WTC11 (cell line): ENCODE measurements around the gene SCGB1C1. TPM values are rescaled to one million over a fixed set of nuclear protein-coding genes. Genes with fewer than 3 reads are reported as not detected.

Experiments used
- ATAC-seq: fragments of 200-7000 bp; cut with Tn5 transposase; 2 replicates; pipeline ENCODE4 v1.10.0; 2021; ENCODE audit warnings: mild to moderate bottlenecking, moderate library complexity
- CTCF ChIA-PET: fragments of 300-600 bp; sonication (Branson Sonifier 250); formaldehyde crosslinking; loops from one replicate; lab custom pipeline; 2021; ENCODE audit warnings: antibody characterized with exemption; lab: Charles Lee
- POLR2A ChIA-PET: fragments of 350-600 bp; sonication (Branson Sonifier 250); formaldehyde crosslinking; loops from one replicate; lab custom pipeline; 2021; ENCODE audit warnings: antibody characterized with exemption; lab: Charles Lee
- DNase-seq: peaks from one replicate; pipeline ENCODE4 v3.0.0; 2021; ENCODE audit warnings: low spot score
- H3K27ac Mint-ChIP-seq: 2 replicates; pipeline ENCODE4 v1.8.0; 2021; ENCODE audit warnings: mixed read lengths
- H3K27me3 Mint-ChIP-seq: 2 replicates; pipeline ENCODE4 v1.8.0; 2021; ENCODE audit warnings: low read depth, mild to moderate bottlenecking, moderate library complexity, mixed read lengths
- H3K36me3 Mint-ChIP-seq: 2 replicates; pipeline ENCODE4 v1.8.0; 2021; ENCODE audit warnings: mixed read lengths
- H3K4me1 Mint-ChIP-seq: 2 replicates; pipeline ENCODE4 v1.8.0; 2022; ENCODE audit warnings: mixed read lengths
- H3K4me3 Mint-ChIP-seq: 2 replicates; pipeline ENCODE4 v1.8.0; 2021; ENCODE audit warnings: mild to moderate bottlenecking, moderate library complexity, mixed read lengths
- H3K9me3 Mint-ChIP-seq: 2 replicates; pipeline ENCODE4 v1.8.0; 2021; ENCODE audit warnings: mixed read lengths
- FOXJ3 ChIP-seq: sonication (generic); formaldehyde crosslinking; IDR thresholded peaks from 2 replicates; pipeline ENCODE4 v1.9.0; 2021; ENCODE audit warnings: missing genetic modification reagents, mild to moderate bottlenecking, borderline replicate concordance
- FOXK1 ChIP-seq: sonication (generic); formaldehyde crosslinking; IDR thresholded peaks from 2 replicates; pipeline ENCODE4 v1.8.0; 2022; ENCODE audit warnings: mild to moderate bottlenecking, moderate library complexity, missing genetic modification reagents
- MAX ChIP-seq: sonication (generic); formaldehyde crosslinking; IDR thresholded peaks from 2 replicates; pipeline ENCODE4 v1.8.0; 2022; ENCODE audit warnings: mild to moderate bottlenecking, missing genetic modification reagents
- NFE2L1 ChIP-seq: sonication (generic); formaldehyde crosslinking; IDR thresholded peaks from 2 replicates; pipeline ENCODE4 v1.8.1; 2023; ENCODE audit warnings: missing genetic modification reagents
- NR1H2 ChIP-seq: sonication (generic); formaldehyde crosslinking; IDR thresholded peaks from 2 replicates; pipeline ENCODE4 v1.9.0; 2021; ENCODE audit warnings: mild to moderate bottlenecking, moderate library complexity, missing genetic modification reagents
- NR2C2 ChIP-seq: sonication (generic); formaldehyde crosslinking; IDR thresholded peaks from 2 replicates; pipeline ENCODE4 v1.8.0; 2022; ENCODE audit warnings: mild to moderate bottlenecking, missing genetic modification reagents
- RORB ChIP-seq: fragments of 250-450 bp; sonication (Bioruptor Pico); IDR thresholded peaks from 2 replicates; pipeline ENCODE4 v1.9.0; 2021; ENCODE audit warnings: mild to moderate bottlenecking
- SOX15 ChIP-seq: fragments of 250-450 bp; sonication (Bioruptor Pico); IDR thresholded peaks from 2 replicates; pipeline ENCODE4 v1.9.0; 2021; ENCODE audit warnings: mild to moderate bottlenecking
- SP1 ChIP-seq: sonication (generic); formaldehyde crosslinking; conservative IDR thresholded peaks from 2 replicates; pipeline ENCODE4 v1.8.1; 2022; ENCODE audit warnings: missing genetic modification reagents
- USF2 ChIP-seq: sonication (generic); formaldehyde crosslinking; IDR thresholded peaks from 2 replicates; pipeline ENCODE4 v1.8.1; 2023; ENCODE audit warnings: mild to moderate bottlenecking, missing genetic modification reagents, moderate library complexity
- ZNF121 ChIP-seq: sonication (generic); formaldehyde crosslinking; IDR thresholded peaks from 2 replicates; pipeline ENCODE4 v1.8.0; 2023; ENCODE audit warnings: missing genetic modification reagents
- ZNF219 ChIP-seq: sonication (generic); formaldehyde crosslinking; IDR thresholded peaks from 2 replicates; pipeline ENCODE4 v1.8.0; 2023; ENCODE audit warnings: missing genetic modification reagents, mild to moderate bottlenecking, borderline replicate concordance
- ZNF671 ChIP-seq: fragments of 250-450 bp; sonication (Bioruptor Pico); IDR thresholded peaks from 2 replicates; pipeline ENCODE4 v1.8.0; 2021; ENCODE audit warnings: mild to moderate bottlenecking
- total RNA-seq: library from RNA; stranded (reverse); gene quantifications from 3 replicates; pipeline ENCODE4 v1.2.3, GENCODE V29; 2021
- TF ChIP-seq, protein P1 (sequence below): sonication (generic); formaldehyde crosslinking; IDR thresholded peaks from 2 replicates; pipeline ENCODE4 v1.8.1; 2022; ENCODE audit warnings: mild to moderate bottlenecking, moderate library complexity, missing genetic modification reagents
- TF ChIP-seq, protein P2 (sequence below): sonication (generic); formaldehyde crosslinking; IDR thresholded peaks from 2 replicates; pipeline ENCODE4 v1.8.1; 2022; ENCODE audit warnings: low read depth, missing genetic modification reagents, borderline replicate concordance
- TF ChIP-seq, protein P3 (sequence below): fragments of 200-600 bp; IDR thresholded peaks from 2 replicates; pipeline ENCODE4 v1.8.0; 2022; ENCODE audit warnings: antibody characterized with exemption
- TF ChIP-seq, protein P4 (sequence below): sonication (generic); formaldehyde crosslinking; IDR thresholded peaks from 2 replicates; pipeline ENCODE4 v1.8.1; 2022; ENCODE audit warnings: low read depth, mild to moderate bottlenecking, moderate library complexity, missing genetic modification reagents, borderline replicate concordance
- TF ChIP-seq, protein P5 (sequence below): sonication (generic); formaldehyde crosslinking; IDR thresholded peaks from 2 replicates; pipeline ENCODE4 v1.8.1; 2023; ENCODE audit warnings: mild to moderate bottlenecking, moderate library complexity, missing genetic modification reagents

The SCGB1C1 gene
- total RNA-seq, 1 experiment from 2014 or later = not detected

DNA sequence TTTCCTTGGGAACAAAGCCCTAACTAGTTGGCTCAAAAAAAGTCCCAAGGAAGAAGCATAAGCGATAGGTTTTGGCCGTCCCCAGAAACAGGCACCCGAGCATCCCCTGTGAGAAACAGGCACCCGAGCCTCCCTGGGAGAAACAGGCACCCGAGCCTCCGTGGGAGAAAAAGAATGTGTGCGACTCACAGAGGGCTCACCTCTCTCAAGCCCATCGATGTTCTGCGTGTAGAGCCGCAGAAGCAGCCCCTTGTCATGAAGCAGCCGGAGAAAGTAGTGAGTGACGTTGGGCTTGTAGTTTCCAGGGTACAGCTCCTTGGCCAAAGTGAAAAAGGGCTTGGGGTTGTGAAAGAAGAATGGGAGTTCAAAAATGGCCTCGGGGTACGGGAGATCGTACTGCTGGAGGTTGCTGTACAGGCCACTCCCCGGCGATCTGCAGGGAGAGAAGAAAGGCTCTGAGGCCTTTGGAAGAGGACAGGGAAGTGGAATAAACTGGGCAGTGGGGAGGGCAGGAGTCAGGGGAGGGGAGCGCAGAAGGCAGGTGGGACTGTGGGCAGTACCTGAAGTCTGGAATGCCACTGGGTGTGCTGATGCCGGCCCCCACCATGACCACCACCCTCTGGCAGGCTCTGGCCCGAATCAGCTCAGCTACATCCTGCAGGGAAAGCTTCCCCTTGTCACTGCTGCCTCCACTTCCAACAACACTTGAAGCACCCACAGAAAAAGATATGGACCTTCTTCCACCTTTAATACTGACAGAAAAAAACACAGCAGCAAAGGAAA, 40.1 kb downstream of the SCGB1C1 start:
- ChIA-PET CTCF (no interaction called here), POLR2A (no interaction called here)
- TF ChIP-seq, protein P1, sequence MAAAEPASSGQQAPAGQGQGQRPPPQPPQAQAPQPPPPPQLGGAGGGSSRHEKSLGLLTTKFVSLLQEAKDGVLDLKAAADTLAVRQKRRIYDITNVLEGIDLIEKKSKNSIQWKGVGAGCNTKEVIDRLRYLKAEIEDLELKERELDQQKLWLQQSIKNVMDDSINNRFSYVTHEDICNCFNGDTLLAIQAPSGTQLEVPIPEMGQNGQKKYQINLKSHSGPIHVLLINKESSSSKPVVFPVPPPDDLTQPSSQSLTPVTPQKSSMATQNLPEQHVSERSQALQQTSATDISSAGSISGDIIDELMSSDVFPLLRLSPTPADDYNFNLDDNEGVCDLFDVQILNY (CRISPR knock-in tag) = no peak
- no peak for TF ChIP-seq NR1H2 (CRISPR knock-in tag)
- no peak for TF ChIP-seq ZNF219 (CRISPR knock-in tag)
- TF ChIP-seq, protein P2, sequence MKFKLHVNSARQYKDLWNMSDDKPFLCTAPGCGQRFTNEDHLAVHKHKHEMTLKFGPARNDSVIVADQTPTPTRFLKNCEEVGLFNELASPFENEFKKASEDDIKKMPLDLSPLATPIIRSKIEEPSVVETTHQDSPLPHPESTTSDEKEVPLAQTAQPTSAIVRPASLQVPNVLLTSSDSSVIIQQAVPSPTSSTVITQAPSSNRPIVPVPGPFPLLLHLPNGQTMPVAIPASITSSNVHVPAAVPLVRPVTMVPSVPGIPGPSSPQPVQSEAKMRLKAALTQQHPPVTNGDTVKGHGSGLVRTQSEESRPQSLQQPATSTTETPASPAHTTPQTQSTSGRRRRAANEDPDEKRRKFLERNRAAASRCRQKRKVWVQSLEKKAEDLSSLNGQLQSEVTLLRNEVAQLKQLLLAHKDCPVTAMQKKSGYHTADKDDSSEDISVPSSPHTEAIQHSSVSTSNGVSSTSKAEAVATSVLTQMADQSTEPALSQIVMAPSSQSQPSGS = no peak
- TF ChIP-seq RORB (CRISPR knock-in tag) = no peak
- no peak for TF ChIP-seq SOX15 (CRISPR knock-in tag)
- no peak for TF ChIP-seq NFE2L1 (CRISPR knock-in tag)
- TF ChIP-seq USF2 (CRISPR knock-in tag) = no peak
- TF ChIP-seq FOXJ3 (CRISPR knock-in tag) = no peak
- TF ChIP-seq, protein P3, sequence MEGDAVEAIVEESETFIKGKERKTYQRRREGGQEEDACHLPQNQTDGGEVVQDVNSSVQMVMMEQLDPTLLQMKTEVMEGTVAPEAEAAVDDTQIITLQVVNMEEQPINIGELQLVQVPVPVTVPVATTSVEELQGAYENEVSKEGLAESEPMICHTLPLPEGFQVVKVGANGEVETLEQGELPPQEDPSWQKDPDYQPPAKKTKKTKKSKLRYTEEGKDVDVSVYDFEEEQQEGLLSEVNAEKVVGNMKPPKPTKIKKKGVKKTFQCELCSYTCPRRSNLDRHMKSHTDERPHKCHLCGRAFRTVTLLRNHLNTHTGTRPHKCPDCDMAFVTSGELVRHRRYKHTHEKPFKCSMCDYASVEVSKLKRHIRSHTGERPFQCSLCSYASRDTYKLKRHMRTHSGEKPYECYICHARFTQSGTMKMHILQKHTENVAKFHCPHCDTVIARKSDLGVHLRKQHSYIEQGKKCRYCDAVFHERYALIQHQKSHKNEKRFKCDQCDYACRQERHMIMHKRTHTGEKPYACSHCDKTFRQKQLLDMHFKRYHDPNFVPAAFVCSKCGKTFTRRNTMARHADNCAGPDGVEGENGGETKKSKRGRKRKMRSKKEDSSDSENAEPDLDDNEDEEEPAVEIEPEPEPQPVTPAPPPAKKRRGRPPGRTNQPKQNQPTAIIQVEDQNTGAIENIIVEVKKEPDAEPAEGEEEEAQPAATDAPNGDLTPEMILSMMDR = no peak
- no peak for TF ChIP-seq SP1 (CRISPR knock-in tag)
- TF ChIP-seq, protein P4, sequence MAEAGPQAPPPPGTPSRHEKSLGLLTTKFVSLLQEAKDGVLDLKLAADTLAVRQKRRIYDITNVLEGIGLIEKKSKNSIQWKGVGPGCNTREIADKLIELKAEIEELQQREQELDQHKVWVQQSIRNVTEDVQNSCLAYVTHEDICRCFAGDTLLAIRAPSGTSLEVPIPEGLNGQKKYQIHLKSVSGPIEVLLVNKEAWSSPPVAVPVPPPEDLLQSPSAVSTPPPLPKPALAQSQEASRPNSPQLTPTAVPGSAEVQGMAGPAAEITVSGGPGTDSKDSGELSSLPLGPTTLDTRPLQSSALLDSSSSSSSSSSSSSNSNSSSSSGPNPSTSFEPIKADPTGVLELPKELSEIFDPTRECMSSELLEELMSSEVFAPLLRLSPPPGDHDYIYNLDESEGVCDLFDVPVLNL (CRISPR knock-in tag) = no peak
- TF ChIP-seq MAX = no peak
- TF ChIP-seq FOXK1 (CRISPR knock-in tag) = no peak
- no peak for TF ChIP-seq ZNF671 (CRISPR knock-in tag)
- TF ChIP-seq ZNF121 (CRISPR knock-in tag) = no peak
- no peak for TF ChIP-seq NR2C2 (CRISPR knock-in tag)
- H3K9me3 Mint-ChIP-seq = no peaks in the 10 kb centered on the region
- ATAC-seq = no peak
- no peaks in the 10 kb centered on the region for H3K27me3 Mint-ChIP-seq
- no peak overlapping the region for H3K4me3 Mint-ChIP-seq
- H3K36me3 Mint-ChIP-seq = 0 out of 2 replicates have a peak, but pooled peaks cover 2% of the 10 kb centered on the region
- H3K27ac Mint-ChIP-seq = no peak overlapping the region; the same call in 1 of the 2 replicates
- DNase-seq = no peak
- H3K4me1 Mint-ChIP-seq = peaks cover 11% of the 10 kb centered on the region

DNA sequence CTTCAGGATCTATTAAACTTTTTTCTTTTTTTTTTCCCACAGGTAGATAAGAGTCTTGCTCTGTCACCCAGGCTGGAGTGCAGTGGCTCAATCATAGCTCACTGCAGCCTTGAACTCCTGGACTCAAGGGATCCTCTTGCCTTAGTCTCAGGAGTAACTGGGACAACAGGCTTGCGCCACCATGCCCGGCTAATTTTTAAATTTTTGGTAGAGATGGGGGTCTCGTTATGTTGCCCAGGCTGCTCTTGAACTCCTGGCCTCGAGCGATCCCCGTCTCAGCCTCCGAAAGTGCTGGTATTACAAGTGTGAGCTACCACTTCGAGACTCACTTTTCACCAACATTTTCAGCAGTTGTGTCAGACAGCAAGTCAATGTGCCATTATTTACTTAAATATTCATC, 42.3 kb downstream of the SCGB1C1 start:
- Mint-ChIP-seq H3K4me1 (peaks cover 15% of the 10 kb centered on the region), H3K4me3 (peak overlapping the region; percentile 90), H3K9me3 (no peaks in the 10 kb centered on the region), H3K27ac (no peak overlapping the region), H3K27me3 (no peaks in the 10 kb centered on the region), H3K36me3 (peaks cover 8% of the 10 kb centered on the region)
- ChIA-PET CTCF (interaction anchor here (1.1 to 2.6 kb wide), 2 partner anchors 15 to 35 kb away, joined by 3 to 12 read pairs; no protein-coding TSS in a partner anchor), POLR2A (no interaction called here)
- DNase-seq (no peak), ATAC-seq (no peak)
- TF ChIP-seq, protein P5, sequence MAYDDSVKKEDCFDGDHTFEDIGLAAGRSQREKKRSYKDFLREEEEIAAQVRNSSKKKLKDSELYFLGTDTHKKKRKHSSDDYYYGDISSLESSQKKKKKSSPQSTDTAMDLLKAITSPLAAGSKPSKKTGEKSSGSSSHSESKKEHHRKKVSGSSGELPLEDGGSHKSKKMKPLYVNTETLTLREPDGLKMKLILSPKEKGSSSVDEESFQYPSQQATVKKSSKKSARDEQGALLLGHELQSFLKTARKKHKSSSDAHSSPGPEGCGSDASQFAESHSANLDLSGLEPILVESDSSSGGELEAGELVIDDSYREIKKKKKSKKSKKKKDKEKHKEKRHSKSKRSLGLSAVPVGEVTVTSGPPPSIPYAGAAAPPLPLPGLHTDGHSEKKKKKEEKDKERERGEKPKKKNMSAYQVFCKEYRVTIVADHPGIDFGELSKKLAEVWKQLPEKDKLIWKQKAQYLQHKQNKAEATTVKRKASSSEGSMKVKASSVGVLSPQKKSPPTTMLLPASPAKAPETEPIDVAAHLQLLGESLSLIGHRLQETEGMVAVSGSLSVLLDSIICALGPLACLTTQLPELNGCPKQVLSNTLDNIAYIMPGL (CRISPR knock-in tag) = no peak
